ENCODE results near the gene ALDH3B1. TPM values are rescaled to one million over a fixed set of nuclear protein-coding genes. Genes with fewer than 3 reads are reported as not detected.
"Not testable (repeated sequence)": the region's sequence is repeated elsewhere in the genome, so short reads cannot be mapped to it uniquely, and the experiment has no call there.

ALDH3B1 gene
- total and polyA plus RNA-seq, 10 of the 15 experiments (the other 5 are each of a cell fraction or from before 2014, with no cell fraction given): 0.03 to 0.37 (median 0.17) TPM; not detected in 3

DNA sequence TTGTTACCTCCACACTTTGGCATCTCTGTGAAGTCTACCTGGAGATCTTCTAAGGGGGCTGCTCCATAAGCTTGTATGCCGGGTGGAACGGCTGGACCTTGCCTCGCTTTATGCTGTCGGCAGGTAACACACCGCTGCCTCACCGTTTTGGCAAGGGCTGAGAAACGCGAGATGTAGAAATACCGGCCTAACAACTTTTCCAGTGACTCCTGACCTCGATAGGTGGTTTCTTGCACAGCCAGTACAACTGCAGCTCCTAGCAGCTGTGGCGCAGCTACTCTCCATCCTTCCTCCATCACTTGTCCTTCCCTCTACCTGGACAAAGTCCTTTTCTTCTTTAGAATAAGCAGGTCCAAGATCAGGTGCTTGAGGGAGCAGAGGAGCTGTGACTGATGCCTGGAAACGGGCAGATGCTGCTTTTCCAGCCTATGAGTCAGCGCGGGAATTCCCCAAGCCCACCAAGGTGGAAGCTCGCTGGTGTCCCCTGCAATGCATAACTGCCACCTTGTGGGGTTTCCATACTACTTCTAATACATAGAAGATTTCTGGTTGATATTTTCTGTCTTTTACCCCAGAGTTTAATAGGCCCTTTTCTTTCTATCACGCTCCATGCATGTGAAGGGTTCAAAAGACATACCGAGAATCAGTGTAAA is 31.2 kb upstream of the ALDH3B1 start:
- intact Hi-C loops (cut with micrococcal nuclease; ENCODE audit: unreplicated experiment); H3K27ac ChIP-seq (ENCODE audit: control insufficient read depth, insufficient read depth); H4K20me1 ChIP-seq (ENCODE audit: control insufficient read depth, insufficient read depth); H3K36me3 ChIP-seq (ENCODE audit: control insufficient read depth in 2 of 2, insufficient read depth in 2 of 2, low read length in 1 of 2); SMC1A ChIA-PET (ENCODE audit: uncharacterized antibody, unreplicated experiment); BruUV-seq (replicated peaks); H3K4me1 ChIP-seq (ENCODE audit: control insufficient read depth, insufficient read depth, low read length); ATAC-seq; H3K79me2 ChIP-seq (ENCODE audit: control insufficient read depth, insufficient read depth, low read length); H3K4me3 ChIP-seq; CTCF ChIA-PET; FAIRE-seq; H3K27me3 ChIP-seq (replicated peaks in 1 of 2; ENCODE audit: control insufficient read depth in 2 of 2, insufficient read depth in 2 of 2, low read length in 1 of 2); H3K9ac ChIP-seq (ENCODE audit: control insufficient read depth, insufficient read depth, low read length); H2AFZ ChIP-seq (ENCODE audit: control insufficient read depth, low read depth, low read length); DNase-seq (ENCODE audit: low read depth, low spot score); POLR2A ChIA-PET; RAD21 ChIA-PET (ENCODE audit: unreplicated experiment); H3K4me2 ChIP-seq (ENCODE audit: control insufficient read depth, insufficient read depth); H3K9me3 ChIP-seq (replicated peaks; ENCODE audit: control insufficient read depth, insufficient read depth, low read length); in situ Hi-C loops (cut with MboI): not testable (repeated sequence)
- WGBS (ENCODE audit: insufficient coverage, insufficient replicate concordance, low lambda C conversion rate, missing lambda C conversion rate): 47% methylated on average over 17 of the region's 17 CpGs

DNA sequence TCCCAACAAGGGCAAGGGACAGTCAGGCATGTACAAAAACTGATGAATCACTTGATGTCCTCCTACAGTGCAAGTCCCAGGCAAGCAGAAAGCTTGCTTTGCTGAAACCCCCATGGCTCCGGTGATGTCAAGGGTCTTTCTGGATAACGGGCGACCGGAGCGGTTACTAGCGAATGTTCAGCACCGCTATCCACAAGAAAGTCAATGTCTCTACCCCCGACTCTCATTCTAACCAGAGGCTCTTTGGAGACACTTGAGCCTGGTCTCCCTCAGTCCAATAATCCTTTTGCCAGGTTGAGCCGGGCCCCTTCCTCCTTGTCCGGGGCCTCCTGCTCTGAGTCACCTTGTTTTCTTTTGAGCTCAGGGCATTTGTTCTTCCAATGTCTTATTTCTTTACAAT is 28.9 kb upstream of the ALDH3B1 start:
- H4K20me1 ChIP-seq (ENCODE audit: control insufficient read depth, insufficient read depth); DNase-seq (ENCODE audit: low read depth, low spot score); H3K27ac ChIP-seq (ENCODE audit: control insufficient read depth, insufficient read depth); POLR2A ChIA-PET; RAD21 ChIA-PET (ENCODE audit: unreplicated experiment); H3K79me2 ChIP-seq (ENCODE audit: control insufficient read depth, insufficient read depth, low read length); H3K9ac ChIP-seq (ENCODE audit: control insufficient read depth, insufficient read depth, low read length); H3K4me1 ChIP-seq (ENCODE audit: control insufficient read depth, insufficient read depth, low read length); BruUV-seq (replicated peaks); FAIRE-seq; H3K27me3 ChIP-seq (replicated peaks in 1 of 2; ENCODE audit: control insufficient read depth in 2 of 2, insufficient read depth in 2 of 2, low read length in 1 of 2); intact Hi-C loops (cut with micrococcal nuclease; ENCODE audit: unreplicated experiment); ATAC-seq; H2AFZ ChIP-seq (ENCODE audit: control insufficient read depth, low read depth, low read length); SMC1A ChIA-PET (ENCODE audit: uncharacterized antibody, unreplicated experiment); H3K4me2 ChIP-seq (ENCODE audit: control insufficient read depth, insufficient read depth); H3K9me3 ChIP-seq (replicated peaks; ENCODE audit: control insufficient read depth, insufficient read depth, low read length); H3K36me3 ChIP-seq (ENCODE audit: control insufficient read depth in 2 of 2, insufficient read depth in 2 of 2, low read length in 1 of 2); in situ Hi-C loops (cut with MboI); H3K4me3 ChIP-seq: not testable (repeated sequence)
- CTCF ChIA-PET: interaction anchor here (1.7 kb wide), 1 partner anchor 26 kb away, joined by 4 read pairs; no protein-coding TSS in a partner anchor
- WGBS (ENCODE audit: insufficient coverage, insufficient replicate concordance, low lambda C conversion rate, missing lambda C conversion rate): 41% methylated on average over 10 of the region's 10 CpGs

DNA sequence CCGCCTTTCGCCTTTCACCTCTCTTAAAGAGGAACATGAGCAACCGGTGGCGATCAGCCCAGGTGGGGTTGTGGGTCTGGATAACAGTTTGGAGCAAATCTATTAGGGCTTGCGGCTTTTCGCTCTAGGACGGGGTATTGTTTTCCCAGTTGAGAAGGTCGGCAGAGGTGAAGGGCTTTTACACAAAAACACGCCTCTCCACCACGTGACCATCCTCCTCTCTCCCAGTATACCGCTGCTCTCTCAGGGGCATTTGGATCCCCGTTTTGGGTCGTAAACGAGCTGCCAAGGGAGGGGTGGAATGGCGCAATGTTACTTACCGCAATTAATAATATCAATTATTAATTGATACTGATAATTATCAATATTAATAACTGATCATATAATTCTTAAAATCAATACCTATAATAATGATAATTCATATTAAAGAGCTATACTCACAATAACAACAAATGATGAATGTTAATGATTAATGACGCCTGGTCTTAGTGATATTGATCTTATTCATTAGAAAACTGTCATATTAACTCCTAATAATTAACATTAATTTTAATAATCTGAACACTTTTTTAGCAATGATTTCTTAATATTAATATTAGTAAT is 27.8 kb upstream of the ALDH3B1 start:
- 66% methylated on average over 17 of the region's 17 CpGs for WGBS (ENCODE audit: insufficient coverage, insufficient replicate concordance, low lambda C conversion rate, missing lambda C conversion rate)

More for the DNA sequence above, 27.8 kb upstream of the ALDH3B1 start:
- ATAC-seq; H3K27me3 ChIP-seq (replicated peaks in 1 of 2; ENCODE audit: control insufficient read depth in 2 of 2, insufficient read depth in 2 of 2, low read length in 1 of 2); H3K4me1 ChIP-seq (ENCODE audit: control insufficient read depth, insufficient read depth, low read length); H3K27ac ChIP-seq (ENCODE audit: control insufficient read depth, insufficient read depth); H3K36me3 ChIP-seq (ENCODE audit: control insufficient read depth in 2 of 2, insufficient read depth in 2 of 2, low read length in 1 of 2); RAD21 ChIA-PET (ENCODE audit: unreplicated experiment); SMC1A ChIA-PET (ENCODE audit: uncharacterized antibody, unreplicated experiment); intact Hi-C loops (cut with micrococcal nuclease; ENCODE audit: unreplicated experiment); FAIRE-seq; H3K4me2 ChIP-seq (ENCODE audit: control insufficient read depth, insufficient read depth); H3K79me2 ChIP-seq (ENCODE audit: control insufficient read depth, insufficient read depth, low read length); H3K4me3 ChIP-seq; H3K9me3 ChIP-seq (replicated peaks; ENCODE audit: control insufficient read depth, insufficient read depth, low read length); DNase-seq (ENCODE audit: low read depth, low spot score); BruUV-seq (replicated peaks); H4K20me1 ChIP-seq (ENCODE audit: control insufficient read depth, insufficient read depth); H3K9ac ChIP-seq (ENCODE audit: control insufficient read depth, insufficient read depth, low read length); POLR2A ChIA-PET; CTCF ChIA-PET; in situ Hi-C loops (cut with MboI); H2AFZ ChIP-seq (ENCODE audit: control insufficient read depth, low read depth, low read length): not testable (repeated sequence)
